HEK293 (cell line): ENCODE results near the gene SUPT4H1.

Experiments
- CTCF ChIA-PET: fragments of 350-600 bp; formaldehyde crosslinking; extraction: SDS; loops from one replicate; lab custom pipeline; 2021; ENCODE audit warnings: antibody characterized with exemption; lab: Yijun Ruan, JAX
- POLR2A ChIA-PET: fragments of 300-600 bp; formaldehyde crosslinking; extraction: SDS; loops from one replicate; lab custom pipeline; 2020; ENCODE audit warnings: antibody characterized with exemption, inconsistent platforms; lab: Yijun Ruan, JAX
- H3K27ac ChIP-seq: fragments of 200-500 bp; sonication (Bioruptor generic); 2 replicates; pipeline ENCODE4 v1.5.1; 2014; ENCODE audit warnings: low read depth, low read length, control low read depth, inconsistent platforms; ENCODE audit errors: extremely low read depth
- H3K36me3 ChIP-seq, 2 experiments: fragments of 200-500 bp in 1 of 2; sonication (Bioruptor generic) in 1 of 2; 1 replicate in 1 of 2; 2 replicates in 1 of 2; pipeline ENCODE4 v1.5.1; 2014 to 2017; ENCODE audit warnings: inconsistent platforms in 2 of 2, low read length in 2 of 2; ENCODE audit not compliant: control insufficient read depth in 2 of 2, insufficient read depth in 1 of 2
- H3K4me1 ChIP-seq: fragments of 200-500 bp; sonication (Bioruptor generic); 2 replicates; pipeline ENCODE4 v1.5.1; 2014; ENCODE audit warnings: mild to moderate bottlenecking, low read length, inconsistent platforms; ENCODE audit not compliant: control insufficient read depth, insufficient read depth
- H3K4me3 ChIP-seq: 2 replicates; pipeline ENCODE4 v1.5.1; 2011; ENCODE audit warnings: low read depth, mild to moderate bottlenecking, control low read depth, low read length, moderate library complexity
- H3K9me3 ChIP-seq: fragments of 200-500 bp; sonication (Bioruptor generic); 2 replicates; pipeline ENCODE4 v1.5.1; 2014; ENCODE audit warnings: low read depth, low read length, inconsistent platforms; ENCODE audit not compliant: control insufficient read depth, insufficient read depth
- GLIS2 ChIP-seq: fragments of 450-650 bp; formaldehyde crosslinking; IDR thresholded peaks from 2 replicates; pipeline ENCODE4 v1.5.1; 2016; ENCODE audit warnings: missing biosample characterization, missing genetic modification characterization
- MEIS1 ChIP-seq: sonication (generic); formaldehyde crosslinking; IDR thresholded peaks from 2 replicates; pipeline ENCODE4 v1.8.1; 2022; ENCODE audit warnings: missing genetic modification reagents, mild to moderate bottlenecking, borderline replicate concordance
- MYNN ChIP-seq: fragments of 450-650 bp; formaldehyde crosslinking; IDR thresholded peaks from 2 replicates; pipeline ENCODE4 v1.5.1; 2016; ENCODE audit warnings: missing biosample characterization, missing genetic modification characterization, borderline replicate concordance
- OSR2 ChIP-seq: fragments of 450-650 bp; formaldehyde crosslinking; IDR thresholded peaks from 2 replicates; pipeline ENCODE4 v1.5.1; 2016; ENCODE audit warnings: missing biosample characterization, missing genetic modification characterization
- PRDM1 ChIP-seq: fragments of 450-650 bp; formaldehyde crosslinking; IDR thresholded peaks from 2 replicates; pipeline ENCODE4; 2016; ENCODE audit warnings: missing biosample characterization, missing genetic modification characterization
- REPIN1 ChIP-seq: fragments of 450-650 bp; formaldehyde crosslinking; IDR thresholded peaks from 2 replicates; pipeline ENCODE4 v1.5.1; 2017; ENCODE audit warnings: missing biosample characterization, missing genetic modification characterization, low read depth
- SETDB1 ChIP-seq: IDR thresholded peaks from one replicate; pipeline ENCODE4 v1.6.1; 2017; ENCODE audit warnings: mild to moderate bottlenecking, low read length, moderate library complexity, mixed read lengths; ENCODE audit not compliant: insufficient read length
- ZFP37 ChIP-seq: fragments of 450-650 bp; formaldehyde crosslinking; IDR thresholded peaks from 2 replicates; pipeline ENCODE4 v1.5.1; 2016; ENCODE audit warnings: missing biosample characterization, missing genetic modification characterization
- ZNF16 ChIP-seq: fragments of 450-650 bp; formaldehyde crosslinking; IDR thresholded peaks from 2 replicates; pipeline ENCODE4 v1.5.1; 2016; ENCODE audit warnings: low read depth, missing biosample characterization, missing genetic modification characterization
- ZNF341 ChIP-seq: fragments of 450-650 bp; formaldehyde crosslinking; IDR thresholded peaks from 2 replicates; pipeline ENCODE4; 2016; ENCODE audit warnings: low read depth, missing biosample characterization, missing genetic modification characterization
- ZNF366 ChIP-seq: fragments of 450-650 bp; formaldehyde crosslinking; conservative IDR thresholded peaks from 2 replicates; pipeline ENCODE4 v1.5.1; 2016; ENCODE audit warnings: missing biosample characterization, missing genetic modification characterization
- ZNF394 ChIP-seq: fragments of 450-650 bp; formaldehyde crosslinking; IDR thresholded peaks from 2 replicates; pipeline ENCODE4 v1.5.1; 2016; ENCODE audit warnings: missing biosample characterization, missing genetic modification characterization, mild to moderate bottlenecking, moderate library complexity, borderline replicate concordance
- ZNF544 ChIP-seq: fragments of 450-650 bp; formaldehyde crosslinking; IDR thresholded peaks from 2 replicates; pipeline ENCODE4 v1.5.0; 2017; ENCODE audit warnings: missing biosample characterization, missing genetic modification characterization
- ZNF707 ChIP-seq: fragments of 450-650 bp; formaldehyde crosslinking; IDR thresholded peaks from 2 replicates; pipeline ENCODE4 v1.5.1; 2016; ENCODE audit warnings: missing biosample characterization, missing genetic modification characterization
- ZNF791 ChIP-seq: fragments of 450-650 bp; formaldehyde crosslinking; IDR thresholded peaks from 2 replicates; pipeline ENCODE4 v1.5.1; 2016; ENCODE audit warnings: missing biosample characterization, missing genetic modification characterization
- ZNF843 ChIP-seq: fragments of 450-650 bp; formaldehyde crosslinking; IDR thresholded peaks from 2 replicates; pipeline ENCODE4 v1.5.1; 2016; ENCODE audit warnings: missing biosample characterization, missing genetic modification characterization
- ZXDB ChIP-seq: fragments of 450-650 bp; formaldehyde crosslinking; IDR thresholded peaks from 2 replicates; pipeline ENCODE4 v1.5.1; 2016; ENCODE audit warnings: missing biosample characterization, missing genetic modification characterization
- TF ChIP-seq, protein P1 (sequence below): fragments of 450-650 bp; IDR thresholded peaks from 2 replicates; pipeline ENCODE4 v1.5.1; 2018; ENCODE audit warnings: missing biosample characterization, mild to moderate bottlenecking, missing genetic modification characterization
- TF ChIP-seq, protein P2 (sequence below): fragments of 450-650 bp; formaldehyde crosslinking; IDR thresholded peaks from 2 replicates; pipeline ENCODE4 v1.5.1; 2017; ENCODE audit warnings: missing biosample characterization, missing genetic modification characterization
- TF ChIP-seq, protein P3 (sequence below): fragments of 450-650 bp; formaldehyde crosslinking; IDR thresholded peaks from 2 replicates; pipeline ENCODE4 v1.5.1; 2016; ENCODE audit warnings: missing biosample characterization, missing genetic modification characterization, low read depth

Gene SUPT4H1

GRCh38 chr17:58390884-58391283, 38.9 kb upstream of the SUPT4H1 start:
- no peak for TF ChIP-seq ZNF791 (tag by site-specific recombination)
- peak; percentile 56 for TF ChIP-seq SETDB1
- TF ChIP-seq, all 188 proteins: peak for 1
- POLR2A ChIA-PET, result interaction anchor here (2.9 to 5.0 kb wide), 2 partner anchors 25 to 39 kb away, joined by 14 to 36 read pairs; partner anchors contain the start of genes RNF43 and SUPT4H1
- CTCF ChIA-PET, result interaction anchor here (4.4 kb wide), 1 partner anchor 27 kb away, joined by 18 read pairs; the partner anchor contains the start of gene RNF43
- Histone ChIP-seq H3K36me3 (no peaks in the 10 kb centered on the region), H3K4me3 (no peak overlapping the region), H3K4me1 (peaks cover 44% of the 10 kb centered on the region), H3K27ac (peak overlapping the region; percentile 59), H3K9me3 (no peaks in the 10 kb centered on the region)

DNA sequence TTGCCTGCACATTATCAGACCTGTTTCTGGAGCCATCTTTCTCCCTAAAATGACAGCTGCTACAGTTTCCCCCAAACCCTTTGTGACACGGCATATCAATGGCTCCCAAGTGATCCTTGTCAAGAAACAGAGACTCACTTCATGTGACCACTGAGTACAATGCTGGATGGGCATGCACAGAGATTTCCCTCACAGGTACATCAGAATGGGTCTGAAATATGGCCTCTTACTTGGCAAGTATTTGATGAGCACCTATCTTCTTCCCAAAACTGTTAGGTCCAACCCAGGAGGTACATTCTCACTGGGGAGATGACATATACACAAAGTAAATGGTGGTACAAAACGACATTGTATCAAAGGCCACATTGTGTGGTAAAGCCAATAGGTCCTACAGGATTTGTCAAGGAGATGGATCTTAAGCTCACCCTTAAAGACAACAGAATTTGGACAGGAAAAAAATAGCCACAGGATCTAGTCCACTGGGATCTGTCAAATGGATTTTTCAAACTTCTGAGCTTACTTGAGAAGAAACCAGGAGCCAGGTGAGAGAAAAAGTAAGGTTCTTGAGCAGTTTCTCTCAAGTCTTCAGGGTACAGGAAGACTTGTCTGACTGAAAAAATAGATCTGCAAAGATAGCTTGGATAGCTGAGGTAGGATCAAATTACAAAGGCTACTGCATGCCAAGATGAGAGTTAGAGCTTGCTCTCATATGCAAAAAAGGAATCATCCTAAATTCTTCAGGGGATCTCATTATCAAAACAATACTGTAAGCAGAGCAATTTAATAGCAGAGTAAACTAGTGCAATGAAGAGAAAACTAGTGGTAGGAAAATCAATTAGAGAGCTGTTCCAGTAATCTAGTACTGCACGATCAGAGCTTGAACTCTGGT, 36.5 kb upstream of the SUPT4H1 start:
- H3K27ac ChIP-seq, result peak overlapping the region; percentile 72
- no peaks in the 10 kb centered on the region for H3K9me3 ChIP-seq
- TF ChIP-seq, protein P1, sequence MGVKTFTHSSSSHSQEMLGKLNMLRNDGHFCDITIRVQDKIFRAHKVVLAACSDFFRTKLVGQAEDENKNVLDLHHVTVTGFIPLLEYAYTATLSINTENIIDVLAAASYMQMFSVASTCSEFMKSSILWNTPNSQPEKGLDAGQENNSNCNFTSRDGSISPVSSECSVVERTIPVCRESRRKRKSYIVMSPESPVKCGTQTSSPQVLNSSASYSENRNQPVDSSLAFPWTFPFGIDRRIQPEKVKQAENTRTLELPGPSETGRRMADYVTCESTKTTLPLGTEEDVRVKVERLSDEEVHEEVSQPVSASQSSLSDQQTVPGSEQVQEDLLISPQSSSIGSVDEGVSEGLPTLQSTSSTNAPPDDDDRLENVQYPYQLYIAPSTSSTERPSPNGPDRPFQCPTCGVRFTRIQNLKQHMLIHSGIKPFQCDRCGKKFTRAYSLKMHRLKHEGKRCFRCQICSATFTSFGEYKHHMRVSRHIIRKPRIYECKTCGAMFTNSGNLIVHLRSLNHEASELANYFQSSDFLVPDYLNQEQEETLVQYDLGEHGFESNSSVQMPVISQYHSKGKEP, result no peak
- TF ChIP-seq REPIN1 (tag by site-specific recombination) (no peak), ZNF341 (tag by site-specific recombination) (peak; percentile 51; the same call in 1 of the 2 replicates), ZNF394 (tag by site-specific recombination) (peak; percentile 38; the same call in 1 of the 2 replicates), ZFP37 (tag by site-specific recombination) (no peak), ZXDB (tag by site-specific recombination) (peak; percentile 34; the same call in 1 of the 2 replicates), ZNF366 (tag by site-specific recombination) (0 out of 2 replicates have a peak, but pooled peaks have one; percentile 21), GLIS2 (tag by site-specific recombination) (no peak), MEIS1 (CRISPR knock-in tag) (0 out of 2 replicates have a peak, but pooled peaks have one; percentile 34), OSR2 (tag by site-specific recombination) (peak; percentile 56; the same call in 1 of the 2 replicates), ZNF544 (tag by site-specific recombination) (no peak), ZNF16 (tag by site-specific recombination) (no peak), MYNN (tag by site-specific recombination) (no peak), ZNF707 (no peak), PRDM1 (tag by site-specific recombination) (peak; percentile 37; the same call in 1 of the 2 replicates), ZNF843 (tag by site-specific recombination) (0 out of 2 replicates have a peak, but pooled peaks have one; percentile 13)
- TF ChIP-seq, protein P2, sequence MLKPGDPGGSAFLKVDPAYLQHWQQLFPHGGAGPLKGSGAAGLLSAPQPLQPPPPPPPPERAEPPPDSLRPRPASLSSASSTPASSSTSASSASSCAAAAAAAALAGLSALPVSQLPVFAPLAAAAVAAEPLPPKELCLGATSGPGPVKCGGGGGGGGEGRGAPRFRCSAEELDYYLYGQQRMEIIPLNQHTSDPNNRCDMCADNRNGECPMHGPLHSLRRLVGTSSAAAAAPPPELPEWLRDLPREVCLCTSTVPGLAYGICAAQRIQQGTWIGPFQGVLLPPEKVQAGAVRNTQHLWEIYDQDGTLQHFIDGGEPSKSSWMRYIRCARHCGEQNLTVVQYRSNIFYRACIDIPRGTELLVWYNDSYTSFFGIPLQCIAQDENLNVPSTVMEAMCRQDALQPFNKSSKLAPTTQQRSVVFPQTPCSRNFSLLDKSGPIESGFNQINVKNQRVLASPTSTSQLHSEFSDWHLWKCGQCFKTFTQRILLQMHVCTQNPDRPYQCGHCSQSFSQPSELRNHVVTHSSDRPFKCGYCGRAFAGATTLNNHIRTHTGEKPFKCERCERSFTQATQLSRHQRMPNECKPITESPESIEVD (tag by site-specific recombination), result peak; percentile 60; the same call in 1 of the 2 replicates
- TF ChIP-seq, protein P3, sequence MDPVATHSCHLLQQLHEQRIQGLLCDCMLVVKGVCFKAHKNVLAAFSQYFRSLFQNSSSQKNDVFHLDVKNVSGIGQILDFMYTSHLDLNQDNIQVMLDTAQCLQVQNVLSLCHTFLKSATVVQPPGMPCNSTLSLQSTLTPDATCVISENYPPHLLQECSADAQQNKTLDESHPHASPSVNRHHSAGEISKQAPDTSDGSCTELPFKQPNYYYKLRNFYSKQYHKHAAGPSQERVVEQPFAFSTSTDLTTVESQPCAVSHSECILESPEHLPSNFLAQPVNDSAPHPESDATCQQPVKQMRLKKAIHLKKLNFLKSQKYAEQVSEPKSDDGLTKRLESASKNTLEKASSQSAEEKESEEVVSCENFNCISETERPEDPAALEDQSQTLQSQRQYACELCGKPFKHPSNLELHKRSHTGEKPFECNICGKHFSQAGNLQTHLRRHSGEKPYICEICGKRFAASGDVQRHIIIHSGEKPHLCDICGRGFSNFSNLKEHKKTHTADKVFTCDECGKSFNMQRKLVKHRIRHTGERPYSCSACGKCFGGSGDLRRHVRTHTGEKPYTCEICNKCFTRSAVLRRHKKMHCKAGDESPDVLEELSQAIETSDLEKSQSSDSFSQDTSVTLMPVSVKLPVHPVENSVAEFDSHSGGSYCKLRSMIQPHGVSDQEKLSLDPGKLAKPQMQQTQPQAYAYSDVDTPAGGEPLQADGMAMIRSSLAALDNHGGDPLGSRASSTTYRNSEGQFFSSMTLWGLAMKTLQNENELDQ (tag by site-specific recombination), result no peak
- no peaks in the 10 kb centered on the region for H3K36me3 ChIP-seq
- ChIA-PET POLR2A (interaction anchor here (2.9 to 5.0 kb wide), 2 partner anchors 28 to 36 kb away, joined by 14 to 36 read pairs; partner anchors contain the start of genes RNF43 and SUPT4H1), CTCF (interaction anchor here (0.7 to 4.4 kb wide), 7 partner anchors 22 to 71 kb away, joined by 3 to 18 read pairs (median 4); partner anchors contain the start of gene RNF43)
- peaks cover 49% of the 10 kb centered on the region for H3K4me1 ChIP-seq
- no peak overlapping the region for H3K4me3 ChIP-seq
